ENCODE data around the gene NAB2.

- TF ChIP-seq POLR2AphosphoS5 (IDR thresholded peaks at IDR 0.05; ENCODE audit: low read depth, low read length) (no peak), TAF1 (IDR thresholded peaks at IDR 0.05; ENCODE audit: low read depth, low read length) (no peak), POLR2A (IDR thresholded peaks at IDR 0.05; ENCODE audit: low read depth, low read length) (no peak), POU2F2 (IDR thresholded peaks at IDR 0.05; ENCODE audit: low read depth, low read length) (no peak)
Measured at GRCh38 chr12:57047981-57048380, 40.9 kb upstream of the NAB2 start.
